Spleen (tissue), 11 donors: ENCODE data around the gene RBMS3. TPM values are rescaled to one million over a fixed set of nuclear protein-coding genes. Genes with fewer than 3 reads are reported as not detected.

ENCODE experiments used
- DNase-seq: peaks from one replicate; pipeline ENCODE4 v3.0.0-alpha.2; 2020
- H3K27ac ChIP-seq, 8 donors: fragments of 200-600 bp; sonication (generic) in 7 of 8; 1 replicate in 4 of 8; 2 replicates in 4 of 8; pipeline versions ENCODE4 v1.5.0 to v1.8.0; 2016 to 2021; ENCODE audit warnings: inconsistent platforms in 4 of 8, mild to moderate bottlenecking in 4 of 8, moderate library complexity in 1 of 8
- H3K27me3 ChIP-seq, 7 donors: fragments of 200-600 bp; sonication (generic) in 6 of 7; replicated peaks in 1 of 7; 1 replicate in 4 of 7; 2 replicates in 3 of 7; pipeline versions ENCODE4 v1.5.0 to v1.8.0; 2016 to 2021; ENCODE audit warnings: inconsistent platforms in 3 of 7, mild to moderate bottlenecking in 1 of 7
- H3K36me3 ChIP-seq, 6 donors: fragments of 200-600 bp; sonication (generic) in 5 of 6; 1 replicate in 4 of 6; 2 replicates in 2 of 6; pipeline versions ENCODE4 v1.5.0 to v1.8.0; 2016 to 2021; ENCODE audit warnings: inconsistent platforms in 2 of 6
- H3K4me1 ChIP-seq, 6 donors: fragments of 200-600 bp; sonication (generic) in 5 of 6; 1 replicate in 3 of 6; 2 replicates in 3 of 6; pipeline versions ENCODE4 v1.5.0 to v1.8.0; 2016 to 2021; ENCODE audit warnings: inconsistent platforms in 3 of 6
- H3K4me3 ChIP-seq, 8 donors: fragments of 200-600 bp; sonication (generic) in 7 of 8; 1 replicate in 4 of 8; 2 replicates in 4 of 8; pipeline versions ENCODE4 v1.5.0 to v1.8.0; 2016 to 2021; ENCODE audit warnings: inconsistent platforms in 4 of 8, mild to moderate bottlenecking in 4 of 8, moderate library complexity in 2 of 8
- H3K9me3 ChIP-seq, 8 donors: fragments of 200-600 bp; sonication (generic) in 7 of 8; 1 replicate in 4 of 8; 2 replicates in 4 of 8; pipeline versions ENCODE4 v1.5.0 to v1.8.0; 2016 to 2021; ENCODE audit warnings: inconsistent platforms in 4 of 8
- CTCF ChIP-seq, 11 experiments: fragments of 200-600 bp in 7 of 11; fragments of 450-650 bp in 4 of 11; sonication (generic) in 4 of 11; IDR thresholded peaks in 8 of 11; conservative IDR thresholded peaks in 3 of 11; 1 replicate in 7 of 11; 2 replicates in 4 of 11; pipeline versions ENCODE4 v1.4.0 to v1.8.0; 2016 to 2021; ENCODE audit warnings: antibody characterized with exemption in 11 of 11, inconsistent platforms in 4 of 11, mild to moderate bottlenecking in 1 of 11
- POLR2A ChIP-seq, 3 donors: fragments of 450-650 bp; IDR thresholded peaks; one replicate each; pipeline ENCODE4 v1.5.1; 2017; ENCODE audit warnings: antibody characterized with exemption in 3 of 3, mild to moderate bottlenecking in 1 of 3
- POLR2AphosphoS5 ChIP-seq, 3 donors: sonication (generic); formaldehyde crosslinking; IDR thresholded peaks; one replicate each; pipeline ENCODE4 v1.5.1; 2017; ENCODE audit warnings: antibody characterized with exemption in 3 of 3
- WGBS, 5 donors: extraction: QIAGEN DNeasy Blood & Tissue Kit in 3 of 5; methylation state at CpG; one replicate each; pipeline versions ENCODE4 v1.1.5 to v1.1.7; 2013 to 2018; 5-methylcytosine and 5-hydroxymethylcytosine counted together
- intact Hi-C: fragments of 100-400 bp; cut with DNase I; formaldehyde crosslinking; loops from one replicate; pipeline ENCODE4 v1.15.0; 2023; ENCODE audit warnings: low total_unique reads
- polyA plus RNA-seq, 3 donors: library from polyadenylated mRNA; stranded (reverse); fragments of 200-250 nt; gene quantifications; one replicate each; pipeline ENCODE4 v1.2.1, GENCODE V29; 2013
- total RNA-seq, 7 donors: library from RNA; depleted of rRNA in 3 of 7; stranded (reverse); fragments of >200 nt in 3 of 7; fragmentation: NEBNext Ultra II Directional in 4 of 7; extraction: Animal tissue kit (Norgen Biotek cat#: 25700) in 4 of 7; gene quantifications; one replicate each; pipeline versions ENCODE4 v1.1.0 to v1.2.1, GENCODE V29; 2016 to 2021
- donor health status: healthy with polysubstance abuse.
- donor health status: DM: no; HTN: no; CAD: no; lungs with moderate emphysema.
- donor health status: DM: no; HTN: no; CAD: no.
- donor health status: Bipolar disorder and iron deficiency.
- donor health status: healthy.
- donor health status: DM: no; HTN: no; CAD: no.
- donor health status: DM: yes; HTN: yes; CAD: no.

RBMS3 gene
- total and polyA plus RNA-seq, 10 donors: 2.6 to 81.9 (median 52.5) TPM

- H3K27ac ChIP-seq: no peak overlapping the region
- no peak for TF ChIP-seq POLR2A (IDR thresholded peaks at IDR 0.05)
- no peak for TF ChIP-seq CTCF (IDR thresholded peaks at IDR 0.05 in 8 of 11, conservative IDR thresholded peaks at IDR 0.05 in 3 of 11)
- TF ChIP-seq POLR2AphosphoS5 (IDR thresholded peaks at IDR 0.05): no peak
- H3K9me3 ChIP-seq: no peaks in the 10 kb centered on the region
- intact Hi-C loops: no loop called here
- H3K4me1 ChIP-seq: no peaks in the 10 kb centered on the region
- WGBS, 5 donors: 78 to 90% (median 86%) methylated on average over 3 of the region's 3 CpGs
- no peaks in the 10 kb centered on the region for H3K27me3 ChIP-seq
- H3K36me3 ChIP-seq: no peaks in the 10 kb centered on the region
- DNase-seq: no peak
- H3K4me3 ChIP-seq: no peak overlapping the region
These were observed 33.7 kb upstream of the RBMS3 start for GRCh38 chr3:29247088-29247745.

DNA sequence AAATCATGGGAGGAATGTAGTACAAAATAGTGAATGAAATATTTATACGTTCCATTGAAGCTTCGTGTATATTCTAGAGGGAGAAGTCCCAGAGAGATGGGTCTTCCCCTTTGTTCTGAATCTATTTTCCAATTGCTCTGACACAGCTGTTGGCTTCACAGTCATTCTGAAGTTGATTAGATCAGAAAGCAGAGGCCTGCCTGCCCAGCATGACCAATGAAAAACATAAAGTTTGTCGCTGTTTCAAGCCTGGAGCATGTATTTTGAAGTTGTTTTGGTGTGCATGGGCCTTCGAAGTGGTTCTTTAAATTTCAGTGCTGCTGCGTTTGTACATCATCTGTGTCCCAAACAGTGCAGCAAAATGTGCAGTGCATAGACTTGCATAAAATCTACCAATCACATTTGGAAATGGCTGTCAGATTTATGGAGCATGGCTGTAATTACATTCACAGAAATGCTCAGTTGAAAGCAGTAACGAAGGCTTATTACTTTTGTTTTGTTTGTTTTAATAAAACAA is 31.0 kb upstream of the RBMS3 start:
- H3K36me3 ChIP-seq: no peaks in the 10 kb centered on the region
- 82 to 91% (median 85%) methylated on average over 6 of the region's 6 CpGs for WGBS, 5 donors
- TF ChIP-seq CTCF (IDR thresholded peaks at IDR 0.05 in 8 of 11, conservative IDR thresholded peaks at IDR 0.05 in 3 of 11): no peak
- no peak overlapping the region for H3K4me3 ChIP-seq
- no peak for DNase-seq
- no peaks in the 10 kb centered on the region for H3K9me3 ChIP-seq
- H3K4me1 ChIP-seq: no peaks in the 10 kb centered on the region
- H3K27ac ChIP-seq: no peak overlapping the region
- H3K27me3 ChIP-seq: no peaks in the 10 kb centered on the region
- intact Hi-C loops: no loop called here

DNA sequence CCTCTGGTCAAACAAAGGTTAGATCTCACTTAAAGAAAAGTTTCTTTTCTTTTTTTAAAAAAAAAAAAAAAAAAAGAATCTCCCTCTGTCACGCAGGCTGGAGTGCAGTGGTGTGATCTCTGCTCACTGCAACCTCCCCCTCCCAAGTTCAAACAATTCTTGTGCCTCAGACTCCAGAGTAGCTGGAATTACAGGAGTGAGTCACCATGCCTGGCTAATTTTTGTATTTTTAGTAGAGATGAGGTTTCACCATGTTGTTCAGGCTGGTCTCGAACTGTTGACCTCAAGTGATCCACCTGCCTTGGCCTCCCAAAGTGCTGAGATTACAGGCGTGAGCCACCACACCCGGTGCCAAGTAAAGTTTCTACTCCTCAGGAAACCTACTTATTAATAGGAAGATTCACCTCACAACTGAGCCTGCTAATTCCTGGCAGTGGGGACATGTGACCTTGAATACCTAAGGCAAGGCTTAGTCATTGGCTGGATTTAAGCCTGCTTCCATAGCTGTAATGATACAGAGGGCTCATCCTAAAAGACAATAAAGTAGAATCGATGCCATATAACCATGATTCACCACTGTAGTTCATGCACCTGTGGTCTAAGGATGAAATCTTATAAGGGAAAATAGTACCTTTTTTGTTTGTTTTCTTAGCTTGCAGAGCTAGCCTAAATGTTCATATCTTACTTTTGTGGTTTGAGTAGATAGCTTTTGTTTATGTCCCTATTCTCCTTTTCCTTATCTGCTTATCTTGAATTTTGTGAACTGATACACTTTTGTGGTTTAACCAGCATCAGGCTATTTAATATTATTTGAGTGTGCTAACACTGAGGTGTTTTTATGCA is 24.8 kb upstream of the RBMS3 start:
- intact Hi-C loops: no loop called here
- Histone ChIP-seq H3K4me1 (no peaks in the 10 kb centered on the region), H3K36me3 (no peaks in the 10 kb centered on the region), H3K4me3 (no peak overlapping the region), H3K9me3 (no peaks in the 10 kb centered on the region), H3K27ac (no peak overlapping the region), H3K27me3 (no peaks in the 10 kb centered on the region)
- no peak for DNase-seq
- 86 to 92% (median 88%) methylated on average over 5 of the region's 5 CpGs for WGBS, 5 donors
- no peak for TF ChIP-seq CTCF (IDR thresholded peaks at IDR 0.05 in 8 of 11, conservative IDR thresholded peaks at IDR 0.05 in 3 of 11)
- no peak for TF ChIP-seq POLR2AphosphoS5 (IDR thresholded peaks at IDR 0.05)
- no peak for TF ChIP-seq POLR2A (IDR thresholded peaks at IDR 0.05)

- 92 to 98% (median 94%) methylated on average over 3 of the region's 3 CpGs for WGBS, 5 donors
- Histone ChIP-seq H3K4me3 (no peak overlapping the region), H3K9me3 (no peaks in the 10 kb centered on the region), H3K4me1 (no peaks in the 10 kb centered on the region), H3K36me3 (no peaks in the 10 kb centered on the region), H3K27me3 (no peaks in the 10 kb centered on the region), H3K27ac (no peak overlapping the region)
- TF ChIP-seq CTCF (IDR thresholded peaks at IDR 0.05 in 8 of 11, conservative IDR thresholded peaks at IDR 0.05 in 3 of 11): no peak
- intact Hi-C loops: no loop called here
- DNase-seq: no peak
These were observed 22.7 kb upstream of the RBMS3 start for GRCh38 chr3:29258161-29258560.
